ENCODE results near the gene CPPED1.

Gene CPPED1

DNA sequence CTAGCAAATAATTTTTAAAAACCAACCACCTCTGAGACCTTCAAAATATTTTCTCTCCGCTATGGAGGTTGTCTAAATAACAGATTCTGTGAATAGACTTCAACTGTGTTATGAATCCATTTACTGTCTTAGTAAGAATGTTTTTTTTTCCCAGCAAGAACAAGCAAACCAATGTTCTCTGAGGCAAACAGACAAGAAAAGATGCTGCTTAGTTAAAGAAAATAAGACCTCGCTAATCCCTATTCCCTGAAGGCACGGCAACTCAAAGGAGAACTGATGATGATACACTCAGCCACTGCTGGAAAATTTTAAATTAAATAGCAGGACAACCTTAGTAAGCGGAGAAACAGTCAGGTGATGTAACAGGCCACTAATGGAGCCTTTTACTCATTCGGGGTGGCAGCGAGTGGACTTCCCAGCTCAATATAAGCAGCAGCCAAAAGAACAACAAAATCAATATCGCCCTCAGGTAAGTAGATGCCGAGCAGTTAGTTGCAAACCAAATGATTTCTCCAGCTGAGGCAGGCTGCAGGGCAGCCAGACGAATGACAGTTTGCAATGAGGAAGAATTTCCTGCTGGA is 81.8 kb downstream of the CPPED1 start:
- no peak for DNase-seq (ENCODE audit: low read depth)
- no peak overlapping the region for H3K4me3 ChIP-seq (ENCODE audit: low read depth, low read length)
- TF ChIP-seq CTCF (IDR thresholded peaks at IDR 0.05; ENCODE audit: low read depth, low read length) (no peak), MYC (IDR thresholded peaks at IDR 0.05; ENCODE audit: low read depth, low read length) (no peak), POLR2A (IDR thresholded peaks at IDR 0.05; ENCODE audit: extremely low read depth, insufficient read length) (no peak)
- TF ChIP-seq, protein P1, sequence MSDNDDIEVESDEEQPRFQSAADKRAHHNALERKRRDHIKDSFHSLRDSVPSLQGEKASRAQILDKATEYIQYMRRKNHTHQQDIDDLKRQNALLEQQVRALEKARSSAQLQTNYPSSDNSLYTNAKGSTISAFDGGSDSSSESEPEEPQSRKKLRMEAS (IDR thresholded peaks at IDR 0.05; ENCODE audit: low read depth, low read length), result no peak

- TF ChIP-seq, protein P1 (IDR thresholded peaks at IDR 0.05; ENCODE audit: low read depth, low read length), result no peak
- no peak for TF ChIP-seq MYC (IDR thresholded peaks at IDR 0.05; ENCODE audit: low read depth, low read length)
- no peak for TF ChIP-seq CTCF (IDR thresholded peaks at IDR 0.05; ENCODE audit: low read depth, low read length)
- H3K4me3 ChIP-seq (ENCODE audit: low read depth, low read length), result no peak overlapping the region
- no peak for DNase-seq (ENCODE audit: low read depth)
These were observed 83.7 kb downstream of the CPPED1 start for GRCh38 chr16:12719972-12720371.

- TF ChIP-seq POLR2A (IDR thresholded peaks at IDR 0.05; ENCODE audit: extremely low read depth, insufficient read length) (no peak), CTCF (IDR thresholded peaks at IDR 0.05; ENCODE audit: low read depth, low read length) (no peak), MYC (IDR thresholded peaks at IDR 0.05; ENCODE audit: low read depth, low read length) (no peak)
- TF ChIP-seq, protein P1 (IDR thresholded peaks at IDR 0.05; ENCODE audit: low read depth, low read length), result no peak
- no peak overlapping the region for H3K4me3 ChIP-seq (ENCODE audit: low read depth, low read length)
These were observed 87.0 kb downstream of the CPPED1 start for GRCh38 chr16:12716658-12717057.

GRCh38 chr16:12709807-12710206 is 93.9 kb downstream of the CPPED1 start:
- DNase-seq (ENCODE audit: low read depth), result no peak
- TF ChIP-seq, protein P1 (IDR thresholded peaks at IDR 0.05; ENCODE audit: low read depth, low read length), result no peak
- TF ChIP-seq MYC (IDR thresholded peaks at IDR 0.05; ENCODE audit: low read depth, low read length) (no peak), POLR2A (IDR thresholded peaks at IDR 0.05; ENCODE audit: extremely low read depth, insufficient read length) (no peak), CTCF (IDR thresholded peaks at IDR 0.05; ENCODE audit: low read depth, low read length) (no peak)
- no peak overlapping the region for H3K4me3 ChIP-seq (ENCODE audit: low read depth, low read length)

More at GRCh38 chr16:12716658-12717057, 87.0 kb downstream of the CPPED1 start:
- DNase-seq (ENCODE audit: low read depth), result no peak

GRCh38 chr16:12708266-12708665 is 95.4 kb downstream of the CPPED1 start:
- no peak for TF ChIP-seq POLR2A (IDR thresholded peaks at IDR 0.05; ENCODE audit: extremely low read depth, insufficient read length)
- no peak for TF ChIP-seq CTCF (IDR thresholded peaks at IDR 0.05; ENCODE audit: low read depth, low read length)
- no peak for TF ChIP-seq MYC (IDR thresholded peaks at IDR 0.05; ENCODE audit: low read depth, low read length)
- TF ChIP-seq, protein P1 (IDR thresholded peaks at IDR 0.05; ENCODE audit: low read depth, low read length), result no peak
- DNase-seq (ENCODE audit: low read depth), result no peak
- no peak overlapping the region for H3K4me3 ChIP-seq (ENCODE audit: low read depth, low read length)
